Tibial nerve (tissue), 4 donors: Measurements from ENCODE around the gene ADCY2.

Source experiments
- CTCF ChIP-seq, 5 experiments: fragments of 200-600 bp in 3 of 5; fragments of 450-650 bp in 2 of 5; sonication (generic) in 3 of 5; IDR thresholded peaks; one replicate each; pipeline ENCODE4 v1.5.1; 2016 to 2019; ENCODE audit warnings: antibody characterized with exemption in 5 of 5, mild to moderate bottlenecking in 3 of 5, moderate library complexity in 2 of 5
- EP300 ChIP-seq, 2 donors: sonication (generic); formaldehyde crosslinking; IDR thresholded peaks; one replicate each; pipeline ENCODE4 v1.6.1; 2017; ENCODE audit warnings: antibody characterized with exemption in 2 of 2, mild to moderate bottlenecking in 1 of 2
- POLR2A ChIP-seq, 2 donors: fragments of 450-650 bp; IDR thresholded peaks; one replicate each; pipeline ENCODE4 v1.6.1; 2017; ENCODE audit warnings: antibody characterized with exemption in 2 of 2, mild to moderate bottlenecking in 2 of 2, moderate library complexity in 2 of 2

GRCh38 chr5:7753596-7753995, 357.7 kb downstream of the ADCY2 start:
- no peak for TF ChIP-seq CTCF (IDR thresholded peaks at IDR 0.05)
- TF ChIP-seq POLR2A (IDR thresholded peaks at IDR 0.05): no peak
- no peak for TF ChIP-seq EP300 (IDR thresholded peaks at IDR 0.05)
